Measurements from ENCODE around the gene STPG3. TPM values are rescaled to one million over a fixed set of nuclear protein-coding genes. Genes with fewer than 3 reads are reported as not detected.

The STPG3 gene
- total and polyA plus RNA-seq, 9 of the 15 experiments (the other 6 are each of a cell fraction or from before 2014, with no cell fraction given) = not detected

DNA sequence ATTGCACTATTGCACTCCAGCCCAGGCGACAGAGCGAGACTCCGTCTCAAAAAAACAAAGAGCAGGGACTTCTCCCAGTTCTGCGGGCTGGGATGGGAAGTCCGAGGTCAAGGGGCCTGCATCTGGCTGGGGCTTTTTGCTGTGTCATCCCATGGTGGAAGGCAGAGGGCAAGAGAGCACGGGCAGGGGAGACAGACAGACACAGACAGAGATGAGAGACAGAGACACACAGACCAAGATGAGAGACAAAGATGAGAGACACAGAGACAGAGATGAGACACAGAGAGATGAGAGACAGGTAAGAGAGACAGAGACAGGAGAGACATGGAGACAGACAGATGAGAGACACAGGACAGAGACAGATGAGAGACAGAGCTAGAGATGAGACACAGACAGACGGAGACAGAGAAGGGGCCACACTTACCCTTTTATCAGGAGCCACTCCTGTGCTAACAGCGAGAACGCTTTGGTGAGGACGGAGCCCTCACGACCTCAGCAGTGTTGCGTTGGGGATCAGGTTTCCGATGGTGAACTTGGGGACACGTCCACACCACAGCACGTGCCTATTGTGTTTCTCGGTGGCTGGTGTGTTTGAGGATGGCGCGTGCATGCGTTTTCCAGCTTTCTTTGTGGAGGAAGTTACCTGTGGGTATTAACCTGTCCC is 17.6 kb downstream of the STPG3 start (continued):
- TF ChIP-seq, protein P1, sequence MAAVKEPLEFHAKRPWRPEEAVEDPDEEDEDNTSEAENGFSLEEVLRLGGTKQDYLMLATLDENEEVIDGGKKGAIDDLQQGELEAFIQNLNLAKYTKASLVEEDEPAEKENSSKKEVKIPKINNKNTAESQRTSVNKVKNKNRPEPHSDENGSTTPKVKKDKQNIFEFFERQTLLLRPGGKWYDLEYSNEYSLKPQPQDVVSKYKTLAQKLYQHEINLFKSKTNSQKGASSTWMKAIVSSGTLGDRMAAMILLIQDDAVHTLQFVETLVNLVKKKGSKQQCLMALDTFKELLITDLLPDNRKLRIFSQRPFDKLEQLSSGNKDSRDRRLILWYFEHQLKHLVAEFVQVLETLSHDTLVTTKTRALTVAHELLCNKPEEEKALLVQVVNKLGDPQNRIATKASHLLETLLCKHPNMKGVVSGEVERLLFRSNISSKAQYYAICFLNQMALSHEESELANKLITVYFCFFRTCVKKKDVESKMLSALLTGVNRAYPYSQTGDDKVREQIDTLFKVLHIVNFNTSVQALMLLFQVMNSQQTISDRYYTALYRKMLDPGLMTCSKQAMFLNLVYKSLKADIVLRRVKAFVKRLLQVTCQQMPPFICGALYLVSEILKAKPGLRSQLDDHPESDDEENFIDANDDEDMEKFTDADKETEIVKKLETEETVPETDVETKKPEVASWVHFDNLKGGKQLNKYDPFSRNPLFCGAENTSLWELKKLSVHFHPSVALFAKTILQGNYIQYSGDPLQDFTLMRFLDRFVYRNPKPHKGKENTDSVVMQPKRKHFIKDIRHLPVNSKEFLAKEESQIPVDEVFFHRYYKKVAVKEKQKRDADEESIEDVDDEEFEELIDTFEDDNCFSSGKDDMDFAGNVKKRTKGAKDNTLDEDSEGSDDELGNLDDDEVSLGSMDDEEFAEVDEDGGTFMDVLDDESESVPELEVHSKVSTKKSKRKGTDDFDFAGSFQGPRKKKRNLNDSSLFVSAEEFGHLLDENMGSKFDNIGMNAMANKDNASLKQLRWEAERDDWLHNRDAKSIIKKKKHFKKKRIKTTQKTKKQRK (IDR thresholded peaks at IDR 0.05; ENCODE audit: borderline replicate concordance, low read depth, low read length) = no peak
- TF ChIP-seq CREM (IDR thresholded peaks at IDR 0.05; ENCODE audit: low read depth) = 0 out of 2 replicates have a peak, but pooled peaks have one; percentile 6
- peak; percentile 46; the same call in 1 of the 2 replicates for TF ChIP-seq ZBTB7A (IDR thresholded peaks at IDR 0.05; ENCODE audit: borderline replicate concordance, control insufficient read depth, low read depth, low read length)
- no peak for TF ChIP-seq ZNF707 (CRISPR knock-in tag; conservative IDR thresholded peaks at IDR 0.05)
- TF ChIP-seq, protein P2, sequence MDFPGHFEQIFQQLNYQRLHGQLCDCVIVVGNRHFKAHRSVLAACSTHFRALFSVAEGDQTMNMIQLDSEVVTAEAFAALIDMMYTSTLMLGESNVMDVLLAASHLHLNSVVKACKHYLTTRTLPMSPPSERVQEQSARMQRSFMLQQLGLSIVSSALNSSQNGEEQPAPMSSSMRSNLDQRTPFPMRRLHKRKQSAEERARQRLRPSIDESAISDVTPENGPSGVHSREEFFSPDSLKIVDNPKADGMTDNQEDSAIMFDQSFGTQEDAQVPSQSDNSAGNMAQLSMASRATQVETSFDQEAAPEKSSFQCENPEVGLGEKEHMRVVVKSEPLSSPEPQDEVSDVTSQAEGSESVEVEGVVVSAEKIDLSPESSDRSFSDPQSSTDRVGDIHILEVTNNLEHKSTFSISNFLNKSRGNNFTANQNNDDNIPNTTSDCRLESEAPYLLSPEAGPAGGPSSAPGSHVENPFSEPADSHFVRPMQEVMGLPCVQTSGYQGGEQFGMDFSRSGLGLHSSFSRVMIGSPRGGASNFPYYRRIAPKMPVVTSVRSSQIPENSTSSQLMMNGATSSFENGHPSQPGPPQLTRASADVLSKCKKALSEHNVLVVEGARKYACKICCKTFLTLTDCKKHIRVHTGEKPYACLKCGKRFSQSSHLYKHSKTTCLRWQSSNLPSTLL (IDR thresholded peaks at IDR 0.05) = 0 out of 2 replicates have a peak, but pooled peaks have one; percentile 36
- TF ChIP-seq ZNF146 (CRISPR knock-in tag; IDR thresholded peaks at IDR 0.05; ENCODE audit: unreplicated experiment) = no peak
- peak; percentile 25 for TF ChIP-seq MEIS2 (IDR thresholded peaks at IDR 0.05; ENCODE audit: partially characterized antibody)
- TF ChIP-seq ZFP36 (IDR thresholded peaks at IDR 0.05; ENCODE audit: low read depth, low read length, partially characterized antibody) = peak; percentile 39
- TF ChIP-seq NCOR1 (IDR thresholded peaks at IDR 0.05) = peak; percentile 85
- TF ChIP-seq CBX8 (IDR thresholded peaks at IDR 0.05; ENCODE audit: borderline replicate concordance, extremely low read depth, low read depth, low read length, poor library complexity, severe bottlenecking) = no peak
- TF ChIP-seq KAT7 (CRISPR knock-in tag; IDR thresholded peaks at IDR 0.05; ENCODE audit: borderline replicate concordance) = 0 out of 2 replicates have a peak, but pooled peaks have one; percentile 31
- peak; percentile 34; the same call in 1 of the 2 replicates for TF ChIP-seq ZC3H8 (IDR thresholded peaks at IDR 0.05)
- no peak for TF ChIP-seq LCOR (CRISPR knock-in tag; IDR thresholded peaks at IDR 0.05)
- no peak for TF ChIP-seq FOXA1 (IDR thresholded peaks at IDR 0.05; ENCODE audit: borderline replicate concordance)
- TF ChIP-seq NCOA6 (IDR thresholded peaks at IDR 0.05) = peak; percentile 14; the same call in 1 of the 2 replicates
- TF ChIP-seq, protein P3, sequence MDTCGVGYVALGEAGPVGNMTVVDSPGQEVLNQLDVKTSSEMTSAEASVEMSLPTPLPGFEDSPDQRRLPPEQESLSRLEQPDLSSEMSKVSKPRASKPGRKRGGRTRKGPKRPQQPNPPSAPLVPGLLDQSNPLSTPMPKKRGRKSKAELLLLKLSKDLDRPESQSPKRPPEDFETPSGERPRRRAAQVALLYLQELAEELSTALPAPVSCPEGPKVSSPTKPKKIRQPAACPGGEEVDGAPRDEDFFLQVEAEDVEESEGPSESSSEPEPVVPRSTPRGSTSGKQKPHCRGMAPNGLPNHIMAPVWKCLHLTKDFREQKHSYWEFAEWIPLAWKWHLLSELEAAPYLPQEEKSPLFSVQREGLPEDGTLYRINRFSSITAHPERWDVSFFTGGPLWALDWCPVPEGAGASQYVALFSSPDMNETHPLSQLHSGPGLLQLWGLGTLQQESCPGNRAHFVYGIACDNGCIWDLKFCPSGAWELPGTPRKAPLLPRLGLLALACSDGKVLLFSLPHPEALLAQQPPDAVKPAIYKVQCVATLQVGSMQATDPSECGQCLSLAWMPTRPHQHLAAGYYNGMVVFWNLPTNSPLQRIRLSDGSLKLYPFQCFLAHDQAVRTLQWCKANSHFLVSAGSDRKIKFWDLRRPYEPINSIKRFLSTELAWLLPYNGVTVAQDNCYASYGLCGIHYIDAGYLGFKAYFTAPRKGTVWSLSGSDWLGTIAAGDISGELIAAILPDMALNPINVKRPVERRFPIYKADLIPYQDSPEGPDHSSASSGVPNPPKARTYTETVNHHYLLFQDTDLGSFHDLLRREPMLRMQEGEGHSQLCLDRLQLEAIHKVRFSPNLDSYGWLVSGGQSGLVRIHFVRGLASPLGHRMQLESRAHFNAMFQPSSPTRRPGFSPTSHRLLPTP (IDR thresholded peaks at IDR 0.05; ENCODE audit: borderline replicate concordance, extremely low read depth, insufficient read length) = no peak
- TF ChIP-seq, protein P4, sequence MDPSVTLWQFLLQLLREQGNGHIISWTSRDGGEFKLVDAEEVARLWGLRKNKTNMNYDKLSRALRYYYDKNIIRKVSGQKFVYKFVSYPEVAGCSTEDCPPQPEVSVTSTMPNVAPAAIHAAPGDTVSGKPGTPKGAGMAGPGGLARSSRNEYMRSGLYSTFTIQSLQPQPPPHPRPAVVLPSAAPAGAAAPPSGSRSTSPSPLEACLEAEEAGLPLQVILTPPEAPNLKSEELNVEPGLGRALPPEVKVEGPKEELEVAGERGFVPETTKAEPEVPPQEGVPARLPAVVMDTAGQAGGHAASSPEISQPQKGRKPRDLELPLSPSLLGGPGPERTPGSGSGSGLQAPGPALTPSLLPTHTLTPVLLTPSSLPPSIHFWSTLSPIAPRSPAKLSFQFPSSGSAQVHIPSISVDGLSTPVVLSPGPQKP (CRISPR knock-in tag; IDR thresholded peaks at IDR 0.05) = no peak
